H1 (cell line): ENCODE measurements around the gene LMNTD1. TPM values are rescaled to one million over a fixed set of nuclear protein-coding genes. Genes with fewer than 3 reads are reported as not detected.

Experiments used
- CTCF ChIA-PET: fragments of 300-600 bp; sonication (Branson Sonifier 250); formaldehyde crosslinking; loops from one replicate; lab custom pipeline; 2021; ENCODE audit not compliant: partially characterized antibody; lab: Charles Lee
- POLR2A ChIA-PET: fragments of 300-600 bp; sonication (Branson Sonifier 250); formaldehyde crosslinking; loops from one replicate; lab custom pipeline; 2021; ENCODE audit warnings: inconsistent platforms; ENCODE audit not compliant: partially characterized antibody; lab: Charles Lee
- DNase-seq, 2 experiments: peaks; one replicate each; pipeline versions ENCODE4 v3.0.0 to v3.0.0-alpha.2; 2010 to 2022; ENCODE audit warnings: low spot score in 2 of 2, low read depth in 1 of 2, mixed read lengths in 1 of 2
- FAIRE-seq: peaks from 2 replicates; lab custom pipeline; 2011; peaks lifted over from hg19 to GRCh38; lab: Jason Lieb, UNC
- H2AFZ ChIP-seq: 2 replicates; pipeline ENCODE4 v1.8.1; 2012; ENCODE audit warnings: low read length, inconsistent platforms
- H2AK5ac ChIP-seq: 2 replicates; pipeline ENCODE4 v1.6.1; 2013; ENCODE audit warnings: low read depth, low read length
- H2BK120ac ChIP-seq: replicated peaks from 2 replicates; pipeline ENCODE3; 2013; ENCODE audit warnings: low read depth, low read length, inconsistent platforms
- H2BK12ac ChIP-seq: 2 replicates; pipeline ENCODE4 v1.6.1; 2013; ENCODE audit warnings: low read depth, low read length
- H2BK15ac ChIP-seq: 2 replicates; pipeline ENCODE4 v1.6.1; 2013; ENCODE audit warnings: low read length
- H2BK20ac ChIP-seq: 2 replicates; pipeline ENCODE4 v1.6.1; 2013; ENCODE audit warnings: low read length
- H2BK5ac ChIP-seq: 2 replicates; pipeline ENCODE4 v1.6.1; 2013; ENCODE audit warnings: low read depth, low read length
- H3K14ac ChIP-seq: 2 replicates; pipeline ENCODE4 v1.6.1; 2013; ENCODE audit warnings: inconsistent platforms; ENCODE audit not compliant: insufficient read length
- H3K18ac ChIP-seq: 2 replicates; pipeline ENCODE4 v1.6.1; 2013; ENCODE audit warnings: low read length; ENCODE audit errors: extremely low read depth
- H3K23ac ChIP-seq: 2 replicates; pipeline ENCODE4 v1.6.1; 2013; ENCODE audit warnings: inconsistent platforms; ENCODE audit not compliant: insufficient read length
- H3K23me2 ChIP-seq: 2 replicates; pipeline ENCODE4 v1.6.1; 2013; ENCODE audit warnings: low read depth, low read length
- H3K27ac ChIP-seq: 2 replicates; pipeline ENCODE4 v1.6.1; 2011; ENCODE audit warnings: low read depth, low read length, inconsistent platforms
- H3K27me3 ChIP-seq, 4 experiments: replicated peaks in 1 of 4; 1 replicate in 1 of 4; 2 replicates in 3 of 4; pipeline versions ENCODE4 v1.6.1 to v1.8.1; 2011 to 2013; ENCODE audit warnings: low read length in 3 of 4, mild to moderate bottlenecking in 3 of 4, inconsistent platforms in 2 of 4, mixed read lengths in 2 of 4, moderate library complexity in 1 of 4; ENCODE audit not compliant: control insufficient read depth in 3 of 4, insufficient read depth in 3 of 4; ENCODE audit errors: extremely low read depth in 1 of 4
- H3K36me3 ChIP-seq, 4 experiments: 2 replicates each; pipeline versions ENCODE4 v1.6.1 to v1.8.1; 2011 to 2013; ENCODE audit warnings: mild to moderate bottlenecking in 4 of 4, low read length in 3 of 4, moderate library complexity in 2 of 4, control low read depth in 1 of 4, inconsistent platforms in 1 of 4; ENCODE audit not compliant: insufficient read depth in 4 of 4, control insufficient read depth in 2 of 4
- H3K4ac ChIP-seq: replicated peaks from 2 replicates; pipeline ENCODE3; 2013; ENCODE audit warnings: low read length, low read depth, mixed read lengths, inconsistent platforms; ENCODE audit not compliant: insufficient read length
- H3K4me1 ChIP-seq, 4 experiments: replicated peaks in 1 of 4; 1 replicate in 1 of 4; 2 replicates in 3 of 4; pipeline versions ENCODE4 v1.6.1 to v1.8.1; 2011 to 2013; ENCODE audit warnings: low read length in 3 of 4, inconsistent platforms in 2 of 4, mixed read lengths in 1 of 4; ENCODE audit not compliant: insufficient read depth in 4 of 4, control insufficient read depth in 3 of 4
- H3K4me2 ChIP-seq, 2 experiments: 2 replicates each; pipeline versions ENCODE4 v1.6.1 to v1.8.1; 2011 to 2013; ENCODE audit warnings: low read depth in 2 of 2, low read length in 2 of 2, control low read depth in 1 of 2, inconsistent platforms in 1 of 2, mild to moderate bottlenecking in 1 of 2; ENCODE audit not compliant: insufficient read depth in 1 of 2
- H3K4me3 ChIP-seq, 4 experiments: fragments of 200-600, 300-600 bp in 1 of 4; sonication (generic), shearing (Covaris generic), sonication (Bioruptor Twin) in 1 of 4; 2 replicates each; pipeline versions ENCODE4 v1.5.1 to v1.8.1; 2011 to 2016; ENCODE audit warnings: low read length in 4 of 4, low read depth in 3 of 4, control low read depth in 2 of 4, inconsistent platforms in 2 of 4, mild to moderate bottlenecking in 2 of 4, mixed read lengths in 1 of 4, moderate library complexity in 1 of 4; ENCODE audit not compliant: insufficient read depth in 2 of 4; ENCODE audit errors: extremely low read depth in 1 of 4
- H3K56ac ChIP-seq: replicated peaks from 2 replicates; pipeline ENCODE3; 2013; ENCODE audit warnings: low read depth, mild to moderate bottlenecking, mixed read lengths, low read length, inconsistent platforms; ENCODE audit not compliant: insufficient read length
- H3K79me1 ChIP-seq: 2 replicates; pipeline ENCODE4 v1.6.1; 2013; ENCODE audit warnings: low read depth, low read length, control low read depth
- H3K79me2 ChIP-seq, 2 experiments: 2 replicates each; pipeline versions ENCODE4 v1.6.1 to v1.8.1; 2012 to 2013; ENCODE audit warnings: low read length in 2 of 2, mild to moderate bottlenecking in 2 of 2, inconsistent platforms in 1 of 2; ENCODE audit not compliant: insufficient read depth in 2 of 2, control insufficient read depth in 1 of 2
- H3K9ac ChIP-seq, 4 experiments: replicated peaks in 1 of 4; 1 replicate in 1 of 4; 2 replicates in 3 of 4; pipeline versions ENCODE4 v1.6.1 to v1.8.1; 2011 to 2013; ENCODE audit warnings: low read depth in 3 of 4, low read length in 3 of 4, control low read depth in 2 of 4, mild to moderate bottlenecking in 2 of 4, moderate library complexity in 2 of 4, inconsistent platforms in 1 of 4; ENCODE audit errors: extremely low read depth in 1 of 4
- H3K9me3 ChIP-seq, 2 experiments: 2 replicates each; pipeline versions ENCODE4 v1.6.1 to v1.8.1; 2012 to 2013; ENCODE audit warnings: mild to moderate bottlenecking in 2 of 2, moderate library complexity in 2 of 2, control low read depth in 1 of 2, inconsistent platforms in 1 of 2, low read depth in 1 of 2, low read length in 1 of 2, mixed read lengths in 1 of 2; ENCODE audit not compliant: insufficient read depth in 2 of 2
- H4K20me1 ChIP-seq, 2 experiments: replicated peaks in 1 of 2; 2 replicates each; pipeline versions ENCODE3 to v1.8.1; 2011 to 2013; ENCODE audit warnings: inconsistent platforms in 2 of 2, low read length in 2 of 2, mild to moderate bottlenecking in 1 of 2; ENCODE audit not compliant: insufficient read depth in 2 of 2, control insufficient read depth in 1 of 2
- H4K5ac ChIP-seq: 2 replicates; pipeline ENCODE4 v1.6.1; 2013; ENCODE audit warnings: low read length, low read depth, mixed read lengths, inconsistent platforms; ENCODE audit not compliant: insufficient read length
- H4K8ac ChIP-seq: 2 replicates; pipeline ENCODE4 v1.8.0; 2013; ENCODE audit warnings: mild to moderate bottlenecking, moderate library complexity, low read length, inconsistent platforms; ENCODE audit not compliant: insufficient read depth; ENCODE audit errors: extremely low read depth
- H4K91ac ChIP-seq: replicated peaks from 2 replicates; pipeline ENCODE3; 2013; ENCODE audit warnings: low read length, mixed read lengths, inconsistent platforms; ENCODE audit not compliant: insufficient read length
- ZNF274 ChIP-seq: IDR thresholded peaks from 2 replicates; pipeline ENCODE4 v1.7.0; 2012; ENCODE audit warnings: low read length, borderline replicate concordance; ENCODE audit errors: extremely low read depth
- WGBS, 2 experiments: shearing (Covaris generic) in 1 of 2; methylation state at CpG; one replicate each; pipeline versions ENCODE4 v1.1.6 to v1.1.7; 2013 to 2015; ENCODE audit warnings: low lambda C conversion rate in 2 of 2, mixed read lengths in 2 of 2, inconsistent platforms in 1 of 2, low coverage in 1 of 2, missing lambda C conversion rate in 1 of 2; ENCODE audit not compliant: insufficient replicate concordance in 2 of 2, insufficient coverage in 1 of 2, insufficient read length in 1 of 2; ENCODE audit errors: extremely low coverage in 1 of 2, missing lambda C conversion rate in 1 of 2; 5-methylcytosine and 5-hydroxymethylcytosine counted together
- polyA plus RNA-seq, 7 experiments: library from polyadenylated mRNA; depleted of rRNA in 3 of 7; stranded (reverse) in 5 of 7; unstranded in 2 of 7; fragments of >200 nt in 5 of 7; fragments of 200-250 nt in 2 of 7; gene quantifications; 1 replicate in 5 of 7; 2 replicates in 1 of 7; 4 replicates in 1 of 7; pipeline versions ENCODE4 v1.2.1 to v1.2.3, GENCODE V29; 2011 to 2013; ENCODE audit warnings: missing spikeins in 2 of 7, mixed read lengths in 2 of 7
- total RNA-seq: library from RNA; stranded (reverse); fragmentation: NEBNext Ultra II Directional; extraction: Animal tissue kit (Norgen Biotek cat#: 25700); gene quantifications from 2 replicates; pipeline ENCODE4 v1.2.1, GENCODE V29; 2021
- TF ChIP-seq, protein P1 (sequence below): IDR thresholded peaks from 2 replicates; pipeline ENCODE4 v1.6.1; 2012; ENCODE audit warnings: low read length, inconsistent platforms

LMNTD1 gene
- total and polyA plus RNA-seq, 2 of the 8 experiments (the other 6 are each of a cell fraction or from before 2014, with no cell fraction given), result not detected

DNA sequence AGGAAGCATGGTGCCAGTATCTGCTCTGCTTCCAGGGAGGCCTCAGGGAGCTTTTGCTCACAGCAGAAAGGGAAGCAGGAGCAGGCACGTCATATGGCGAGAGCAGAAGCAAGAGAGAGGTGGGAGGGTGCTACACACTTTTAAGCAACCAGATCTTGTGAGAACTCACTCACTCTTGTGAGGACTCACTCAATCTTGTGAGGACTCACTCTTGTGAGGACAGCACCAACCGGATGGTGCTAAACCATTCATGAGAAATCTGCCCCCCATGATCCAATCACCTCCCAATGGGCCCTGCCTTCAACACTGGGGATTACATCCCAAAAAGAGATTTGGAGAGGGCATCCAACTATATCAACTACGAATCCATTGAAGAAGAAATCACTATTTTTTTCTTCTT is 34.3 kb upstream of the LMNTD1 start:
- H3K4me2 ChIP-seq, result no peak overlapping the region
- no peak overlapping the region for H3K9ac ChIP-seq
- no peak overlapping the region for H3K23ac ChIP-seq
- ChIA-PET CTCF (interaction anchor here (1.4 kb wide), 1 partner anchor 22 kb away, joined by 4 read pairs; no protein-coding TSS in a partner anchor), POLR2A (no interaction called here)
- H3K18ac ChIP-seq, result no peak overlapping the region
- no peaks in the 10 kb centered on the region for H4K20me1 ChIP-seq
- H2BK20ac ChIP-seq, result no peak overlapping the region
- H4K5ac ChIP-seq, result no peak overlapping the region
- no peak overlapping the region for H2BK120ac ChIP-seq
- H3K79me1 ChIP-seq, result no peaks in the 10 kb centered on the region
- no peaks in the 10 kb centered on the region; a peak in 1 of 4 replicates for H3K9me3 ChIP-seq
- peak; percentile 52; the same call in 1 of the 2 replicates for TF ChIP-seq ZNF274
- TF ChIP-seq, protein P1, sequence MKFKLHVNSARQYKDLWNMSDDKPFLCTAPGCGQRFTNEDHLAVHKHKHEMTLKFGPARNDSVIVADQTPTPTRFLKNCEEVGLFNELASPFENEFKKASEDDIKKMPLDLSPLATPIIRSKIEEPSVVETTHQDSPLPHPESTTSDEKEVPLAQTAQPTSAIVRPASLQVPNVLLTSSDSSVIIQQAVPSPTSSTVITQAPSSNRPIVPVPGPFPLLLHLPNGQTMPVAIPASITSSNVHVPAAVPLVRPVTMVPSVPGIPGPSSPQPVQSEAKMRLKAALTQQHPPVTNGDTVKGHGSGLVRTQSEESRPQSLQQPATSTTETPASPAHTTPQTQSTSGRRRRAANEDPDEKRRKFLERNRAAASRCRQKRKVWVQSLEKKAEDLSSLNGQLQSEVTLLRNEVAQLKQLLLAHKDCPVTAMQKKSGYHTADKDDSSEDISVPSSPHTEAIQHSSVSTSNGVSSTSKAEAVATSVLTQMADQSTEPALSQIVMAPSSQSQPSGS, result no peak
- H2BK15ac ChIP-seq, result no peak overlapping the region
- no peak overlapping the region for H3K56ac ChIP-seq
- no peak overlapping the region for H3K14ac ChIP-seq
- no peak overlapping the region for H2BK5ac ChIP-seq
- no peaks in the 10 kb centered on the region; the same call in 1 of the 2 replicates for H3K23me2 ChIP-seq
- no peak overlapping the region for H3K4ac ChIP-seq
- no peak overlapping the region for H3K27ac ChIP-seq
- no peaks in the 10 kb centered on the region for H3K79me2 ChIP-seq
- H4K8ac ChIP-seq, result no peak overlapping the region
- no peak overlapping the region for H3K4me3 ChIP-seq
- no peak overlapping the region for H2AK5ac ChIP-seq
- H3K27me3 ChIP-seq, result no peaks in the 10 kb centered on the region
- H3K36me3 ChIP-seq, result no peaks in the 10 kb centered on the region
- no peak for DNase-seq
- WGBS, 2 experiments, result 96% methylated on average over 4 of the region's 4 CpGs; no CpG with 5 or more reads in 1 of the 2 experiments
- FAIRE-seq, result no peak
- no peaks in the 10 kb centered on the region for H3K4me1 ChIP-seq
- no peak overlapping the region for H2BK12ac ChIP-seq
- H4K91ac ChIP-seq, result no peak overlapping the region
- no peak overlapping the region for H2AFZ ChIP-seq
